T-helper 17 cell (primary cell): Measurements from ENCODE around the gene GSTT4. TPM values are rescaled to one million over a fixed set of nuclear protein-coding genes. Genes with fewer than 3 reads are reported as not detected.
"Not testable (repeated sequence)": the region's sequence is repeated elsewhere in the genome, so short reads cannot be mapped to it uniquely, and the experiment has no call there.

Experiments
- ATAC-seq: fragments of 150-1000 bp; cut with Tn5 transposase; 2 replicates; pipeline ENCODE4 v1.10.0; 2021; ENCODE audit warnings: mild to moderate bottlenecking, moderate library complexity
- DNase-seq, 3 donors: peaks; one replicate each; pipeline versions ENCODE4 v3.0.0 to v3.0.0-alpha.2; 2020 to 2021
- H3K9me3 ChIP-seq: one replicate; pipeline ENCODE4 v1.7.0; 2013; ENCODE audit warnings: low read length, mild to moderate bottlenecking; ENCODE audit not compliant: control insufficient read depth, poor library complexity, severe bottlenecking
- H3K27ac Mint-ChIP-seq: one replicate; pipeline ENCODE4 v1.8.0; 2022; ENCODE audit warnings: mild to moderate bottlenecking, moderate library complexity, mixed read lengths
- H3K27me3 Mint-ChIP-seq: one replicate; pipeline ENCODE4 v1.8.0; 2022; ENCODE audit warnings: mixed read lengths
- H3K36me3 Mint-ChIP-seq: one replicate; pipeline ENCODE4 v1.8.0; 2022; ENCODE audit warnings: low read depth, mixed read lengths
- H3K4me1 Mint-ChIP-seq: one replicate; pipeline ENCODE4 v1.8.0; 2022; ENCODE audit warnings: mild to moderate bottlenecking, mixed read lengths
- H3K4me3 Mint-ChIP-seq: one replicate; pipeline ENCODE4 v1.8.0; 2022; ENCODE audit warnings: mild to moderate bottlenecking, moderate library complexity, mixed read lengths
- total RNA-seq, 4 donors: library from RNA in 2 of 4; stranded (reverse) in 2 of 4; gene quantifications; one replicate each; pipeline ENCODE4 v1.2.3 and lab custom pipeline; 2022 to 2026

Gene GSTT4
- total RNA-seq, result not detected
- 0 reads per million in 2 donors for total RNA-seq (lab: John Stamatoyannopoulos, UW)

DNA sequence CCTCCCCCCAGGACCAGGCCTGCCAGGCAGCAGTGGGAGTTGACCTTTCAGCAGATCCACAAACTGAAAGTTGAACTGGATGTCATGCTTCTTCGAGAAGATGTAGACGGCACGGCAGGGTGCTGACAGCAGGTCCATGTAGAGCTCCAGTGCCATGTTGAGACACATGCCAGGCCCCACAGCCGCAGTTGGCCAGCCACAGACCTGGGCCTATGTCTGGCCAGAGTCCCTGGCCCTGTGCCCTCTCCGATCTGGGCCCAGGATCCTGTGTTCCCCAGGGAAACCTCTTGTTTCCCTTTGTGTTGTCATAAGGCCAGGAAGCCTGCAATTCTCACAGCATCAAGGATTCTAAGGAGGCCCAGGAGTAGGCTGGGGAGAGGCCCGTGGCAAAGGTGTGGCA is at the start of gene GSTT4:
Gene GSTT4, minus strand, starts transcription at position 253 of the 400 bp plus-strand sequence. Its CDS starts 97 bp downstream, at position 156.
- Mint-ChIP-seq H3K4me1 (peaks cover 8% of the 10 kb centered on the region), H3K4me3 (no peak within 1 kb of the TSS), H3K36me3 (peaks cover 2% of the 10 kb centered on the region), H3K27me3 (peaks cover 26% of the 10 kb centered on the region), H3K27ac (no peak within 1 kb of the TSS)
- ATAC-seq (no peak), DNase-seq (no peak)
- H3K9me3 ChIP-seq, result no peaks in the 10 kb centered on the region

GRCh38 chr22:24054356-24054755 is 49.1 kb upstream of the GSTT4 start:
- peaks cover 21% of the 10 kb centered on the region for H3K36me3 Mint-ChIP-seq
- no peaks in the 10 kb centered on the region for H3K27me3 Mint-ChIP-seq
- no peaks in the 10 kb centered on the region for H3K9me3 ChIP-seq
- no peak overlapping the region for H3K27ac Mint-ChIP-seq
- H3K4me1 Mint-ChIP-seq, result peaks cover 20% of the 10 kb centered on the region
- DNase-seq (no peak), ATAC-seq (no peak)
- H3K4me3 Mint-ChIP-seq, result no peak overlapping the region

- no peak overlapping the region for H3K4me3 Mint-ChIP-seq
These were observed 48.4 kb upstream of the GSTT4 start for GRCh38 chr22:24053481-24054226.

DNA sequence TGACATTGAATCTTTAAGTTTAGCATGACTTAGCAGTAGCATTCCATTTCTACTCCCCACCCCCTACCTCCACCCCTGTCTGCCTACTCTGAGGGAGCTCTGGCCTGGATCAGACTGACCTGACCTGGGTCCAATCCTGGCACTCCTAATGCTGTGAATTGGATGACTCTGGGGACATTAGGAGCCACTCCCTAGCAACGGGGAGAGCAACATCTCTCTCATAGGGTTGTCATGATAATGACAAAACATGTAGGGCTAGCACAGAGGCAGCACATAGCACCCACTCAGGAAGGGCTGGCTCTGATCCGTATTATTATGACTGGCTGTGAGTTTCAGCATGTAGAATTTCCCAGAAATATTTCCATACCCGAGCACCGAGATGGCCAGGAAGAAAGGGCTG is 46.3 kb upstream of the GSTT4 start:
- ATAC-seq (no peak), DNase-seq (no peak)
- H3K36me3 Mint-ChIP-seq, result peaks cover 20% of the 10 kb centered on the region
- peaks cover 21% of the 10 kb centered on the region for H3K4me1 Mint-ChIP-seq
- H3K27ac Mint-ChIP-seq, result no peak overlapping the region
- no peaks in the 10 kb centered on the region for H3K9me3 ChIP-seq
- H3K27me3 Mint-ChIP-seq, result no peaks in the 10 kb centered on the region
- H3K4me3 Mint-ChIP-seq, result no peak overlapping the region

More at GRCh38 chr22:24053481-24054226, 48.4 kb upstream of the GSTT4 start:
- ATAC-seq (no peak), DNase-seq (no peak)
- H3K27ac Mint-ChIP-seq, result peak overlapping the region; percentile 61
- H3K4me1 Mint-ChIP-seq, result peaks cover 20% of the 10 kb centered on the region
- H3K9me3 ChIP-seq, result no peaks in the 10 kb centered on the region
- H3K36me3 Mint-ChIP-seq, result peaks cover 22% of the 10 kb centered on the region
- no peaks in the 10 kb centered on the region for H3K27me3 Mint-ChIP-seq

- no peak for ATAC-seq
- DNase-seq, result no peak
- H3K27me3 Mint-ChIP-seq, result no peaks in the 10 kb centered on the region
- H3K27ac Mint-ChIP-seq, result no peak overlapping the region
- no peak overlapping the region for H3K4me3 Mint-ChIP-seq
- H3K9me3 ChIP-seq, result no peaks in the 10 kb centered on the region
- H3K4me1 Mint-ChIP-seq, result peaks cover 23% of the 10 kb centered on the region
- H3K36me3 Mint-ChIP-seq, result peaks cover 17% of the 10 kb centered on the region
These were observed 45.8 kb upstream of the GSTT4 start for GRCh38 chr22:24051028-24051427.

DNA sequence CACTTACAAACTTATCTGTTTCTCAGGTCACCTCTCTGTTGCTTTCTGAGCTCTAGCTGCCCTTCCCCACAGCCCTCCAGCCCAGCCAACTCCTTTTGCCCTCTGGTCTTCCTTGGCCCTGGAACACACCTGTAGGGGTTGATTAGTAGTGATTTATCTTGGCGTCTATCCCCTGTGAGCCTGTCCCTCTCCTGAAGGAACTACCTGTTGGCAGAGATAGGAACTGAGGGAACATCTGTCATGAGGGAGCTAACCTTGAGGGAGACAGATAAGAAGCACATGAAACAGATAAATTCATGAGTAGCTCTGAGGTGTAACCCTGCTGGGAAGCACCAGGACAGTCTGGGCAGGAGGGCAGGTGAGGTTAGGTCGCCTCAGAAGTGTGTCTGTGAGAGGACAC is 44.7 kb upstream of the GSTT4 start:
- H3K4me1 Mint-ChIP-seq, result peaks cover 22% of the 10 kb centered on the region
- DNase-seq, result no peak
- H3K4me3 Mint-ChIP-seq, result no peak overlapping the region
- no peaks in the 10 kb centered on the region for H3K9me3 ChIP-seq
- H3K36me3 Mint-ChIP-seq, result peaks cover 18% of the 10 kb centered on the region
- no peak for ATAC-seq
- H3K27ac Mint-ChIP-seq, result peak overlapping the region; percentile 75
- H3K27me3 Mint-ChIP-seq, result no peaks in the 10 kb centered on the region

GRCh38 chr22:24049211-24049610 is 44.0 kb upstream of the GSTT4 start:
- H3K9me3 ChIP-seq, result no peaks in the 10 kb centered on the region
- Mint-ChIP-seq H3K36me3 (peaks cover 21% of the 10 kb centered on the region), H3K27ac (peak overlapping the region; percentile 75), H3K4me3 (peak overlapping the region; percentile 22), H3K27me3 (no peaks in the 10 kb centered on the region), H3K4me1 (peaks cover 22% of the 10 kb centered on the region)
- no peak for ATAC-seq
- no peak for DNase-seq

DNA sequence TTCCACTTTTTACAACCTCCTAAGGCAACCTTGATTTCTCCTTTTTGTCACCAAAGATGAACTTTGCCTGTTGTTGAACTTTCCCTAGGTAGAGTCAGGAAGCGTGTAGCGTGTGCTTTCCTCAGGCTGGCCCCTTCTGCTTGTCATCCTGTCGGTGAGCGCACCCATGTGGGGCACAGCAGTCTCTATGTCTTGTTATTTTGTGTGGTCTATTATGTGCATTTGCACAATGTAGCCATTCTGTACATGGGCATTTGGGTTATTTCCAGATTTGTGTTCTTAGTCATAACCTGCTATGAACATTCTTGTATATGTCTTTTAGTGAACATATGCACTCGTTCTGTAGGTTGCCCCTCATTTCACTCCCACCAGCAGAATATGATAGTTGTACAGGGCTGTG is 40.8 kb upstream of the GSTT4 start:
- Mint-ChIP-seq H3K4me3 (no peak overlapping the region), H3K27me3 (no peaks in the 10 kb centered on the region), H3K4me1 (peaks cover 16% of the 10 kb centered on the region), H3K36me3 (peaks cover 19% of the 10 kb centered on the region), H3K27ac (peak overlapping the region; percentile 3)
- H3K9me3 ChIP-seq, result no peaks in the 10 kb centered on the region
- DNase-seq (no peak), ATAC-seq (no peak)

DNA sequence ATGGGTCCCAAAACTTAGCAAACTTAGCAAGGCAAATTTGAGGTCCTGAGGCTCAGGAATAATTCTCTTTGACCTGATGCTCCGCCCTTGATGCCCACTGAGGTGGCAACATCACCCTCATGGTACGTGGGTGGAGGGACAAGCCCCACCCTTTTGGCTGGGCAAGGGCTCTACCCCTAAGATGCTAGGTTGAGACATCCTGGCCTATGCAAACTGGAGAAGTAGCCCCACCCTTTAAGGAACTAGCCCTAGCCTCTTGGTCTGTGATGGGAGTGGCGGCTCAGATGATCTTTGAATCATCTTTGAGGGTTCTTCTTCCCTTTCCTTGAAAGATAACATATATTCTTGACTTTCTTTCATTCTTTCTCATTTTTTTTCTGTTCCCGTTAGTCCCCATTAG is 38.7 kb upstream of the GSTT4 start:
- no peak overlapping the region for H3K4me3 Mint-ChIP-seq
- no peaks in the 10 kb centered on the region for H3K27me3 Mint-ChIP-seq
- ATAC-seq (no peak), DNase-seq (no peak)
- no peak overlapping the region for H3K27ac Mint-ChIP-seq
- no peaks in the 10 kb centered on the region for H3K9me3 ChIP-seq
- H3K36me3 Mint-ChIP-seq, result peaks cover 12% of the 10 kb centered on the region
- H3K4me1 Mint-ChIP-seq, result peaks cover 14% of the 10 kb centered on the region

DNA sequence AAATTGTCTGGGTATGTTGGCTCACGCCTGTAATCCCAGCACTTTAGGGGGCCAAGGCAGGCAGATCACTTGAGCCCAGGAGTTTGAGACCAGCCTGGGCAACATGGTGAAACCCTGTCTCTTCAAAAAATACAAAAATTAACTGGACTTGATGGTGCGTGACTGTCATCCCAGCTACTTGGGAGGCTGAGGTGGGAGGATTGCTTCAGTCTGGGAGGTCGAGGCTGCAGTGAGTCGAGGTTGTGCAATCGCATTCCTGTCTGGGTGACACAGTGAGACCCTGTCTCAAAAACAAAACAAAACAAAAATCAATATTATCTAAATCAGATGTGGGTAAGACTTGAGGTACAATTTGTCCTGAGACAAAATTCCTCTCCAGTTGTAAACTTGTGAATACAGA is 38.2 kb upstream of the GSTT4 start:
- H3K27me3 Mint-ChIP-seq, DNase-seq, ATAC-seq, H3K4me3 Mint-ChIP-seq, H3K27ac Mint-ChIP-seq, H3K9me3 ChIP-seq: not testable (repeated sequence)
- peaks cover 17% of the 10 kb centered on the region for H3K4me1 Mint-ChIP-seq
- H3K36me3 Mint-ChIP-seq, result peaks cover 15% of the 10 kb centered on the region

DNA sequence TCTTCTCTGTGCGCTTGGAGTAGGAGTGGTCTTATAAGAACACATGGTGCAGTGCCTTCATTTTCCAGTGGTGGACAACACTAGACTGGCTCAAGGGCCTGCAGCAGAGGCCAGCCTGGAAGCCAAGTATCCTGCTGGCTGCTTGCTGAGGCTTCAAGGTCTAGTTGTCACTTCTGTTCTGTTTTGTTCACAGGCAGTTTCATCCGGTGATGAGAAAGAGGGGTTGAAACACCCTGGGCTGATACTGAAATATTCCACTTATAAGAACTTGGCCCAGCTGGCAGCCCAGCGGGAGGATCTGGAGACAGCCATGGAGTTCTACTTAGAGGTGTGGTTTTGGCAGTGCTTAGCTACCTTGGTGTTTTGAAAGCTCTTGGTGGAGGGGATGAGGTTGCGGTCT is 35.7 kb upstream of the GSTT4 start:
- DNase-seq (no peak), ATAC-seq (no peak)
- no peak overlapping the region for H3K4me3 Mint-ChIP-seq
- no peaks in the 10 kb centered on the region for H3K27me3 Mint-ChIP-seq
- peaks cover 15% of the 10 kb centered on the region for H3K4me1 Mint-ChIP-seq
- H3K9me3 ChIP-seq, result no peaks in the 10 kb centered on the region
- H3K27ac Mint-ChIP-seq, result no peak overlapping the region
- peaks cover 15% of the 10 kb centered on the region for H3K36me3 Mint-ChIP-seq

DNA sequence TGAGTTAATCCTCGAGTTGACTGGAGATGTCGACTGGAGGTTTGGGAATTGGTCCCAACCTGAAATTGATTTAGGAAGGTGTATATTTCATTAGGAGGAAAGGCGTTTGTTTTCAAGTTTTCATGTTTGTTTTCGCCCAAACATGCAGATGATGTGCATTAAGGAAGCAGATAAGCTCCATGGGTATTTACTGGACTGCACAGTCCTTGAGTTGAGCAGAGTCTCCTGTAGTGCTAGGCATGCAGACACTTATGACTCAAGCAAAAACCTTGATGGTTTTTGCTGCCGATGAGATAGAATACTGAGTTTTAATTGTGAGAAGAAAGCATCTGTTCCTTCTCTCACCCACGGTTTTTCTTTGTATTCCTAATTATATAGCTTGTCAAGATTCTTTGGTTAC is 33.8 kb upstream of the GSTT4 start:
- Mint-ChIP-seq H3K4me3 (no peak overlapping the region), H3K27me3 (no peaks in the 10 kb centered on the region), H3K36me3 (peaks cover 9% of the 10 kb centered on the region), H3K27ac (peak overlapping the region; percentile 47), H3K4me1 (peaks cover 21% of the 10 kb centered on the region)
- ATAC-seq (no peak), DNase-seq (no peak)
- H3K9me3 ChIP-seq, result no peaks in the 10 kb centered on the region

GRCh38 chr22:24037851-24038765 is 32.9 kb upstream of the GSTT4 start:
- Mint-ChIP-seq H3K27me3 (no peaks in the 10 kb centered on the region), H3K4me3 (no peak overlapping the region), H3K27ac (peak overlapping the region; percentile 47), H3K4me1 (peaks cover 25% of the 10 kb centered on the region), H3K36me3 (peaks cover 9% of the 10 kb centered on the region)
- ATAC-seq, result peak; percentile 42
- no peaks in the 10 kb centered on the region for H3K9me3 ChIP-seq
- DNase-seq, result no peak
